ENCODE data around the gene DENND1C. TPM values are rescaled to one million over a fixed set of nuclear protein-coding genes. Genes with fewer than 3 reads are reported as not detected.
A peak's percentile ranks its signal among the peaks of the same experiment; 100 is the strongest.

Gene DENND1C
- polyA plus RNA-seq, 2 donors: 1.8 to 3.9 TPM

DNA sequence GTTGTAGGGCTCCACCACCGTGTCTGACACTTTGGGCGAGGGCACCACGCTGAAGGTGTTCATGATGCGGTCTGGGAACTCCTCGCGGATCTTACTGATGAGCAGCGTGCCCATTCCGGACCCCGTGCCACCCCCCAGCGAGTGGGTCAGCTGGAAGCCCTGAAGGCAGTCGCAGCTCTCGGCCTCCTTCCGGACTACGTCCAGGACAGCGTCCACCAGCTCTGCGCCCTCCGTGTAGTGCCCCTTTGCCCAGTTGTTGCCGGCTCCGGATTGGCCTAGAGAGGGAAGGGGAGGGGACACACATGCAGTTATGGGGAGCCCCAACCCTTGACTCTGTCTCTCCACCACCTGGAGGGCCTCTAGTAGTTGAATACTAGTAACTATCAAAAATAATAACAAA lies 14.4 kb upstream of the DENND1C start:
- Histone ChIP-seq H3K36me3 (ENCODE audit: control insufficient read depth in 2 of 2, insufficient read depth in 2 of 2, low read length in 1 of 2) (no peaks in the 10 kb centered on the region), H3K4me3 (ENCODE audit: low read depth in 1 of 2, low read length in 2 of 2) (no peak overlapping the region), H3K4me1 (ENCODE audit: control insufficient read depth in 2 of 2, insufficient read depth in 2 of 2, low read length in 1 of 2) (peaks cover 0 to 2% of the 10 kb centered on the region in 2 donors), H3K27ac (ENCODE audit: low read depth in 2 of 2, low read length in 1 of 2) (no peak overlapping the region), H3K9me3 (ENCODE audit: control insufficient read depth in 2 of 2, insufficient read depth in 1 of 2, low read depth in 1 of 2, low read length in 1 of 2) (peaks cover 0 to 3% of the 10 kb centered on the region in 2 donors), H3K27me3 (ENCODE audit: control insufficient read depth in 1 of 2, insufficient read depth in 2 of 2, low read length in 2 of 2) (no peaks in the 10 kb centered on the region)
- 94 to 95% methylated on average over 19 of the region's 19 CpGs for WGBS, 2 donors

DNA sequence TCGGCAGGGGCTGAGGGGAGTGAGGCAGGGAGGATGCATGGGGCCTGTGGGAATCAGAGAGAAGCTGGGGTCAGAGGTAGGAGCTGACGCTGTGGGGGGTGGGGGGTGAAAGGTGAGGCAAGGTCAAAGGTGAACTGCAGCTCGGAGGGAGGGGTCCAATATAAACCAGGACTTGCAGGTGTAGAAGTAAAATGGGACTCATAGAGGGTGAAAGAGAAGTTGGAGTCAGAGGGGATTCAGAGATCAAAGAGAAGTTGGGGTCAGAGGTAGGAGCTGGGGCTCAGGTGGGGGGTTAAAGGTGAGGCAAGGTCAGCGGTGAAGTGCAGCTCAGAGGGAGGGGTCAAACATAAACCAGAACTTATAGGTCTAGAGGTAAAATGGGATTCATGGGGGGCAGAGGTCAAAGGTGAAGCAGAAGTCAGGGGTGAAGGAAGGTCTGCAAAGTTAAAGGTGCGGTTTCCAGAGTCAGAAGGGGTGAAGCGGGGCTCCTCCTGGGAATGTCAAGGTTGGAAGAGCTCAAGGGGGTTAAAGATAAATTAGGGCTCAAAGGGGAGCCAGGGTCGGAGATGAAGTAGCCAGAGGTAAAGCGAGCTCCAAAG lies 12.9 kb upstream of the DENND1C start:
- Histone ChIP-seq H3K27ac (ENCODE audit: low read depth in 2 of 2, low read length in 1 of 2) (no peak overlapping the region), H3K36me3 (ENCODE audit: control insufficient read depth in 2 of 2, insufficient read depth in 2 of 2, low read length in 1 of 2) (no peaks in the 10 kb centered on the region), H3K4me3 (ENCODE audit: low read depth in 1 of 2, low read length in 2 of 2) (no peak overlapping the region), H3K27me3 (ENCODE audit: control insufficient read depth in 1 of 2, insufficient read depth in 2 of 2, low read length in 2 of 2) (no peaks in the 10 kb centered on the region), H3K9me3 (ENCODE audit: control insufficient read depth in 2 of 2, insufficient read depth in 1 of 2, low read depth in 1 of 2, low read length in 1 of 2) (peaks cover 0 to 3% of the 10 kb centered on the region in 2 donors), H3K4me1 (ENCODE audit: control insufficient read depth in 2 of 2, insufficient read depth in 2 of 2, low read length in 1 of 2) (peaks cover 0 to 2% of the 10 kb centered on the region in 2 donors)
- 79 to 84% methylated on average over 8 of the region's 8 CpGs for WGBS, 2 donors

DNA sequence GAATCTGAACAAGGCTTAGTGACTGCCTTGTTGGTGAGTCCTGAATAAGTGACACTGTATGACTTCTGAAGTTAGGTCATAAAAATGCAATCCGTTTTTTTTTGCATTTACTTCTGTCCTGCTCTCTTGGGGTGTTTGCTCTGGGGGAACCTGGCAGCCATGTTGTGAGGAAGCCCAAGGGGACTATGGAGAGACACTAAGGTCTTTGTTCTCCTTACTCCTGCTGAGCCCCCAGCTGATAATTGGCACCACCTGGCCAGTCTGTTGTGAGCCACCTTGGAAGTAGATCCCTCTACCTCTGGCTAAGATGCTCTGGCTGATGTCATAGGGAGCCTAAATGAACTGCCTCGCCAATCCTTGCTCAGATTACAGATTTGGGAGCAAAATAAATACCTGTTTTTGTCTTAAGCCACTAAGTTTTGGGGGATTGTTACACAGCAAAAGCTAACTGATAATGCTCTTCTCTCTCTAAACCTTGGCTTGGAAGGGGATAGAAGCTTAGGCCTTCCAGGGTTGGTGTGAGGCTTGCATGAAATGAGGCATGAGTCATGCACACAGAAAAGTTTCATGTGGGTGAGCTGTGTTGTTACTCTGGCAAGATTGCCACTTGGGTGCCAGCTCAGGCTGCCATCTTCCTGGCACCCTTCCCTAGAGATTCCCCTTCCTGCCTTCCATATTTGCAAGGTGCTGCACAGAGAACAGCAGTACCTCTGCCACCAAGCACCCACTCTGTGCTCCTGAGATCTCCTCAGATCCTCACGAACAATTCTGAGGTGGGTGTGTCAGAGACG lies 10.4 kb upstream of the DENND1C start:
- Histone ChIP-seq H3K27me3 (ENCODE audit: control insufficient read depth in 1 of 2, insufficient read depth in 2 of 2, low read length in 2 of 2) (no peaks in the 10 kb centered on the region), H3K4me3 (ENCODE audit: low read depth in 1 of 2, low read length in 2 of 2) (no peak overlapping the region), H3K4me1 (ENCODE audit: control insufficient read depth in 2 of 2, insufficient read depth in 2 of 2, low read length in 1 of 2) (no peaks in the 10 kb centered on the region), H3K27ac (ENCODE audit: low read depth in 2 of 2, low read length in 1 of 2) (no peak overlapping the region), H3K36me3 (ENCODE audit: control insufficient read depth in 2 of 2, insufficient read depth in 2 of 2, low read length in 1 of 2) (no peaks in the 10 kb centered on the region), H3K9me3 (ENCODE audit: control insufficient read depth in 2 of 2, insufficient read depth in 1 of 2, low read depth in 1 of 2, low read length in 1 of 2) (peaks cover 0 to 3% of the 10 kb centered on the region in 2 donors)
- WGBS, 2 donors: 85 to 87% methylated on average over 4 of the region's 4 CpGs

DNA sequence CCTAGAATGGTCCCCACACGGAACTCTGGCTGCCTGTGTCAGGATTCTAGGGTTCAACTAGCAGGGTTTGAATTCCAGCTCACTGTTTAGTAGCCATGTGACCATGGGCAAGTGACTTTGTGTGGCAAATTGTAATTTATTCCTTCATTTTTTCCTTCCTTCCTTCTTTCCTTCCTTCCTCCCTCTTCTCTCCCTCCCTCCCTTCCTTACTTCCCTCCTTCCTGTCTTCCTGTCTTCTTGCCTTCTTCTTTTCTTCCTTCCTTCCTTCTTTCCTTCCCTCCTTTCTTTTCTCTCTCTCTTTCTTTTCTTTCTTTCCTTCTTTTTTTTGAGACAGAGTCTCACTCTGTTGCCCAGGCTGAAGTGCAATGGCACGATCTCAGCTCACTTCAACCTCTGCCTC lies 8.5 kb upstream of the DENND1C start:
- Histone ChIP-seq H3K4me1 (ENCODE audit: control insufficient read depth in 2 of 2, insufficient read depth in 2 of 2, low read length in 1 of 2) (no peaks in the 10 kb centered on the region), H3K36me3 (ENCODE audit: control insufficient read depth in 2 of 2, insufficient read depth in 2 of 2, low read length in 1 of 2) (no peaks in the 10 kb centered on the region), H3K27me3 (ENCODE audit: control insufficient read depth in 1 of 2, insufficient read depth in 2 of 2, low read length in 2 of 2) (no peaks in the 10 kb centered on the region), H3K9me3 (ENCODE audit: control insufficient read depth in 2 of 2, insufficient read depth in 1 of 2, low read depth in 1 of 2, low read length in 1 of 2) (peaks cover 0 to 3% of the 10 kb centered on the region in 2 donors), H3K4me3 (ENCODE audit: low read depth in 1 of 2, low read length in 2 of 2) (no peak overlapping the region), H3K27ac (ENCODE audit: low read depth in 2 of 2, low read length in 1 of 2) (no peak overlapping the region)
- WGBS, 2 donors: 60 to 72% methylated on average over 2 of the region's 2 CpGs

DNA sequence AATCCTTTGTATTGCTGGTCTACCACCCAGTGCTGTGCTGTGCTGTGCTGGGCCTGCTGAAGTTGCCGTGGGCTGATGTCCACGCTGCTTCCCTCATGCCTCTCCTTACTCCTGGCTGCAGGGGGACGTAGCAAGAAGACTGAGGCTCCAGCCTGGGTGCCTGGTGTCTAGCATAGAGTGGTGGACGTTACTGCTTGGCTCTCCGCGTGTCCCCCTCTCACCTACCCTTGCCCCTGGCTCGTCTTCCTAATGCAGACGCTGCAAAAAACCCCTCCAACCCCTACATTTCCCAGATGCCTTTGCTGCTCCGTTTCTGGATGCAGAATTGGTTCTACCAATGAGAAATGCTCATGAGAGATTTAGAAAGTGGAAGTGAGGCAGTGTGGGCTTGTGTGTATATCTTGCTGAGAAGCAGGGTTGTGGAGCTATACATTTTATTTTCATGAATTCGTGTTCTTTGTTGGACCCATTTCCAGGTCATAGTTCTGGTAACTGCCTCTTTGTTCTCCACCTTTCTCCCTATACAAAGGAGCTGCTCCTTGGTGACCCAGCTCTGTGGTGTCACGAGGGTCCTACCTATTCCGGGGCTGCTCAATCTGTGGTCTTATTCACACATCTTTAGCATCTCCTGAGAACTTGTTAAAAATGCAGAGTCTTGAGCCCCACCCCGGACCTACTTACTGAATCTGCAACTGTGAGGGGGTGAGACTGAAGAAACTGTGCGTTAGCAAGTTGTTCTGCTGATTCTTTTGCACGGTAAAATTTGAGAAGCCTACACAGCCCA lies 7.9 kb upstream of the DENND1C start:
- Histone ChIP-seq H3K4me1 (ENCODE audit: control insufficient read depth in 2 of 2, insufficient read depth in 2 of 2, low read length in 1 of 2) (no peaks in the 10 kb centered on the region), H3K4me3 (ENCODE audit: low read depth in 1 of 2, low read length in 2 of 2) (no peak overlapping the region), H3K36me3 (ENCODE audit: control insufficient read depth in 2 of 2, insufficient read depth in 2 of 2, low read length in 1 of 2) (no peaks in the 10 kb centered on the region), H3K27me3 (ENCODE audit: control insufficient read depth in 1 of 2, insufficient read depth in 2 of 2, low read length in 2 of 2) (no peaks in the 10 kb centered on the region), H3K27ac (ENCODE audit: low read depth in 2 of 2, low read length in 1 of 2) (no peak overlapping the region), H3K9me3 (ENCODE audit: control insufficient read depth in 2 of 2, insufficient read depth in 1 of 2, low read depth in 1 of 2, low read length in 1 of 2) (peaks cover 0 to 3% of the 10 kb centered on the region in 2 donors)
- WGBS, 2 donors: 42 to 45% methylated on average over 15 of the region's 15 CpGs

DNA sequence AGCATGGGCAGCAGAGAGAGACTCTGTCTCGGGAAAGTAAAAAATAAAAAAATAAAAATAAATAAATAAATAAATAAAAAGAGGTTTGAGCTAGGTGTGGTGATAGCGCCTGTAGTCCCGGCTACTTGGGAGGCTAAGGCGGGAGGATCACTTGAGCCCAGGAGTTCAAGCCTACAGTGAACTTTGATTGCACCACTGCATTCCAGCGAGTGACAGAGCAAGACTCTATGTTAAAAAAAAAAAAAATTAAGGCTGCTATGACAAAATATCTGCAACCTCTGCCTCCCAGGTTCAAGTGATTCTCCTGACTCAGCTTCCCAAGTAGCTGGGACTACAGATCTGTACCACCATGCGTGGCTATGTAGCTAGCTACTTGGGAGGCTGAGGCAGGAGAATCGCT lies 3.2 kb upstream of the DENND1C start:
- no peaks in the 10 kb centered on the region for H3K36me3 ChIP-seq (ENCODE audit: control insufficient read depth in 2 of 2, insufficient read depth in 2 of 2, low read length in 1 of 2)
- 86 to 90% methylated on average over 7 of the region's 7 CpGs for WGBS, 2 donors
- no peaks in the 10 kb centered on the region for H3K9me3 ChIP-seq (ENCODE audit: control insufficient read depth in 2 of 2, insufficient read depth in 1 of 2, low read depth in 1 of 2, low read length in 1 of 2)
- no peak overlapping the region for H3K4me3 ChIP-seq (ENCODE audit: low read depth in 1 of 2, low read length in 2 of 2)
- no peak overlapping the region for H3K27ac ChIP-seq (ENCODE audit: low read depth in 2 of 2, low read length in 1 of 2)
- no peaks in the 10 kb centered on the region for H3K27me3 ChIP-seq (ENCODE audit: control insufficient read depth in 1 of 2, insufficient read depth in 2 of 2, low read length in 2 of 2)
- peaks cover 0 to 5% of the 10 kb centered on the region in 2 donors for H3K4me1 ChIP-seq (ENCODE audit: control insufficient read depth in 2 of 2, insufficient read depth in 2 of 2, low read length in 1 of 2)

DNA sequence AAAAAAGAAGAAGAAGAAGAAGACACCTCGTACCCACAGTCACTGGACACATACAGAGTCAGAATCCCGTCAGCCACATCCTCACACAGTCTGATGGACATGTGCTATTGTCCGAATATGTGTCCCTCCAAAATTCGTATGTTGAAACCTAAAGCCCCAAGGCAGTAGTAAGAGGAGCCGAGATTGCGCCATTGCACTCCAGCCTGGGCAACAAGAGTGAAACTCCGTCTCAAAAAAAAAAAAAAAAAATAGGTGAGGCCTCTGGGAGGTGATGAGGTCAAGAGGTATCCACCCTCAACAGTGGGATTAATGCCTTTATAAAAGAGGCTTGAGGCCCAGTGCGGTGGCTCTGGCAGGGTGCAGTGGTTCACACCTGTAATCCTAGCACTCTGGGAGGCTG lies 2.6 kb upstream of the DENND1C start:
- Histone ChIP-seq H3K36me3 (ENCODE audit: control insufficient read depth in 2 of 2, insufficient read depth in 2 of 2, low read length in 1 of 2) (no peaks in the 10 kb centered on the region), H3K27ac (ENCODE audit: low read depth in 2 of 2, low read length in 1 of 2) (no peak overlapping the region), H3K4me1 (ENCODE audit: control insufficient read depth in 2 of 2, insufficient read depth in 2 of 2, low read length in 1 of 2) (peaks cover 0 to 5% of the 10 kb centered on the region in 2 donors), H3K27me3 (ENCODE audit: control insufficient read depth in 1 of 2, insufficient read depth in 2 of 2, low read length in 2 of 2) (no peaks in the 10 kb centered on the region), H3K9me3 (ENCODE audit: control insufficient read depth in 2 of 2, insufficient read depth in 1 of 2, low read depth in 1 of 2, low read length in 1 of 2) (no peaks in the 10 kb centered on the region), H3K4me3 (ENCODE audit: low read depth in 1 of 2, low read length in 2 of 2) (no peak overlapping the region)
- 71 to 79% methylated on average over 8 of the region's 8 CpGs for WGBS, 2 donors

DNA sequence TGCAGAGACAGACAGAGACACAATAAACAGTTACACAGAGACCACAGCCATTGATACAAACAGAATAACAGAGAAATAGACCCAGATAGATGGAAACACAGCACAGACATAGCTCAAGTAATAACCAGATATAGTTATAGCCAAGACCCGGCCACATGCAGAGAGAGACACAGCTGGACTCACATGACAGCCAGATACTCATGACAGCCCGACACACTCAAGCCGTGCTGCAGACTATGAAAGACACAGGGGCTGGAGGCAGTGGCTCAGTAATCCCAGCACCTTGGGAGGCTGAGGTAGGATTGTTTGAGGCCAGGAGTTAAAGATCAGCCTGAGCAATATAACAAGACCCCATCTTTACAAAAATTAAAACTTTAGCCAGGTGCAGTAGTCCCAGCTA lies 1.6 kb upstream of the DENND1C start:
- 54 to 56% methylated on average over 3 of the region's 3 CpGs for WGBS, 2 donors
- no peaks in the 10 kb centered on the region for H3K27me3 ChIP-seq (ENCODE audit: control insufficient read depth in 1 of 2, insufficient read depth in 2 of 2, low read length in 2 of 2)
- no peak overlapping the region for H3K4me3 ChIP-seq (ENCODE audit: low read depth in 1 of 2, low read length in 2 of 2)
- H3K27ac ChIP-seq (ENCODE audit: low read depth in 2 of 2, low read length in 1 of 2): no peak overlapping the region
- H3K36me3 ChIP-seq (ENCODE audit: control insufficient read depth in 2 of 2, insufficient read depth in 2 of 2, low read length in 1 of 2): no peaks in the 10 kb centered on the region
- peaks cover 0 to 5% of the 10 kb centered on the region in 2 donors for H3K4me1 ChIP-seq (ENCODE audit: control insufficient read depth in 2 of 2, insufficient read depth in 2 of 2, low read length in 1 of 2)
- no peaks in the 10 kb centered on the region for H3K9me3 ChIP-seq (ENCODE audit: control insufficient read depth in 2 of 2, insufficient read depth in 1 of 2, low read depth in 1 of 2, low read length in 1 of 2)

DNA sequence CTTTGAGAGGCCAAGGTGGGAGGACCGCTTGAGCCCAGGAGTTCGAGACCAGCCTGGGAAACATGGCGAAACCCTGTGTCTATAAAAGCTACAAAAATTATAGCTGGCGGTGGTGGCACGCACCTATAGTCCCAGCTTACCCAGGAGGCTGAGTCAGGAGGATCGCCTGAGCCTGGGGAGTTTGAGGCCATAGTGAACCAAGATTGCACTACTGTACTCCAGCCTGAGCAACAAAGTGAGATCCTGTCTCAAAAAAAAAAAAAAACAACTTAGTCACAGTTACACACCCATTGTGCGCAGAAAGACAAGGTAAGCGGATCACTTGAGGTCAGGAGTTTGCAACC lies 728 bp upstream of the DENND1C start:
- no peaks in the 10 kb centered on the region for H3K9me3 ChIP-seq (ENCODE audit: control insufficient read depth in 2 of 2, insufficient read depth in 1 of 2, low read depth in 1 of 2, low read length in 1 of 2)
- H3K4me3 ChIP-seq (ENCODE audit: low read depth in 1 of 2, low read length in 2 of 2): no peak overlapping the region
- 95% methylated on average over 8 of the region's 8 CpGs for WGBS, 2 donors
- no peaks in the 10 kb centered on the region for H3K36me3 ChIP-seq (ENCODE audit: control insufficient read depth in 2 of 2, insufficient read depth in 2 of 2, low read length in 1 of 2)
- H3K27me3 ChIP-seq (ENCODE audit: control insufficient read depth in 1 of 2, insufficient read depth in 2 of 2, low read length in 2 of 2): no peaks in the 10 kb centered on the region
- peaks cover 0 to 5% of the 10 kb centered on the region in 2 donors for H3K4me1 ChIP-seq (ENCODE audit: control insufficient read depth in 2 of 2, insufficient read depth in 2 of 2, low read length in 1 of 2)
- peak overlapping the region in 1 of 2 donors; percentile 15 for H3K27ac ChIP-seq (ENCODE audit: low read depth in 2 of 2, low read length in 1 of 2)

Measured in esophagus (tissue), 2 donors.